Thoracic aorta (tissue), 2 donors: ENCODE data around the gene OTOP1. TPM values are rescaled to one million over a fixed set of nuclear protein-coding genes. Genes with fewer than 3 reads are reported as not detected.
"Not testable (repeated sequence)": the region's sequence is repeated elsewhere in the genome, so short reads cannot be mapped to it uniquely, and the experiment has no call there.

ENCODE experiments used
- ATAC-seq: fragments of 150-250 bp; one replicate; pipeline ENCODE4 v1.8.0; 2017; ENCODE audit warnings: low read depth; ENCODE audit not compliant: insufficient number of reproducible peaks, low FRiP score
- DNase-seq: peaks from one replicate; pipeline ENCODE4 v3.0.0-alpha.2; 2020; ENCODE audit warnings: low spot score
- H3K27ac ChIP-seq, 2 donors: fragments of 200-600 bp; sonication (generic); 1 replicate in 1 of 2; 2 replicates in 1 of 2; pipeline ENCODE4 v1.5.1; 2016; ENCODE audit warnings: mild to moderate bottlenecking in 2 of 2, moderate library complexity in 2 of 2
- H3K27me3 ChIP-seq: fragments of 200-600 bp; sonication (generic); replicated peaks from 2 replicates; pipeline ENCODE4 v1.6.0; 2016; ENCODE audit warnings: mild to moderate bottlenecking; ENCODE audit not compliant: insufficient read depth
- H3K36me3 ChIP-seq: fragments of 200-600 bp; sonication (generic); one replicate; pipeline ENCODE4 v1.5.1; 2016
- H3K4me1 ChIP-seq, 2 donors: fragments of 200-600 bp; sonication (generic); 1 replicate in 1 of 2; 2 replicates in 1 of 2; pipeline versions ENCODE4 v1.5.1 to v1.6.0; 2016; ENCODE audit warnings: low read depth in 2 of 2, mild to moderate bottlenecking in 1 of 2; ENCODE audit not compliant: control insufficient read depth in 1 of 2
- H3K4me3 ChIP-seq: fragments of 200-600 bp; sonication (generic); 2 replicates; pipeline ENCODE4 v1.5.1; 2016; ENCODE audit warnings: mild to moderate bottlenecking
- H3K9me3 ChIP-seq: fragments of 200-600 bp; sonication (generic); 2 replicates; pipeline ENCODE4 v1.5.1; 2016
- CTCF ChIP-seq: fragments of 200-600 bp; sonication (generic); IDR thresholded peaks from one replicate; pipeline ENCODE4 v1.5.1; 2019; ENCODE audit warnings: antibody characterized with exemption
- total RNA-seq, 2 donors: library from RNA; depleted of rRNA; stranded (reverse); fragments of >200 nt; gene quantifications; one replicate each; pipeline versions ENCODE4 v1.1.0 to v1.2.3, GENCODE V29; 2016

The OTOP1 gene
- total RNA-seq, 2 donors from 2014 or later = not detected

GRCh38 chr4:4248029-4248884 is 21.5 kb upstream of the OTOP1 start, which contains the start of gene TMEM128:
Gene TMEM128 (minus strand): TSS chr4:4248223. CDS start chr4:4248202, 21 bp downstream.
- no peaks in the 10 kb centered on the region for H3K9me3 ChIP-seq
- peaks cover 11 to 19% of the 10 kb centered on the region in 2 donors for H3K4me1 ChIP-seq
- peak; percentile 31 for TF ChIP-seq CTCF
- peak within 1 kb of the TSS; percentile 91 for H3K4me3 ChIP-seq
- peaks cover 11% of the 10 kb centered on the region for H3K36me3 ChIP-seq
- ATAC-seq (peak; percentile 98), DNase-seq (peak; percentile 70)
- no peaks in the 10 kb centered on the region for H3K27me3 ChIP-seq
- peak within 1 kb of the TSS; percentile 94 to 98 for H3K27ac ChIP-seq

- no peak for TF ChIP-seq CTCF
- H3K9me3 ChIP-seq = no peaks in the 10 kb centered on the region
- H3K27ac ChIP-seq = peak overlapping the region; percentile 94 to 98
- peaks cover 11 to 19% of the 10 kb centered on the region in 2 donors for H3K4me1 ChIP-seq
- H3K4me3 ChIP-seq = peak overlapping the region; percentile 91
- DNase-seq (no peak), ATAC-seq (no peak)
- no peaks in the 10 kb centered on the region for H3K27me3 ChIP-seq
- H3K36me3 ChIP-seq = peaks cover 11% of the 10 kb centered on the region
Measured at GRCh38 chr4:4247696-4248028, 20.9 kb upstream of the OTOP1 start.

GRCh38 chr4:4245172-4245571 is 18.4 kb upstream of the OTOP1 start:
- ATAC-seq (no peak), DNase-seq (no peak)
- TF ChIP-seq CTCF = no peak
- Histone ChIP-seq H3K9me3 (no peaks in the 10 kb centered on the region), H3K27me3 (no peaks in the 10 kb centered on the region), H3K36me3 (peaks cover 22% of the 10 kb centered on the region), H3K27ac (no peak overlapping the region), H3K4me1 (peaks cover 11 to 19% of the 10 kb centered on the region in 2 donors), H3K4me3 (no peak overlapping the region)

GRCh38 chr4:4239551-4239950 is 12.8 kb upstream of the OTOP1 start:
- H3K27me3 ChIP-seq, H3K27ac ChIP-seq, H3K4me3 ChIP-seq, H3K9me3 ChIP-seq, DNase-seq, ATAC-seq, H3K4me1 ChIP-seq: not testable (repeated sequence)
- H3K36me3 ChIP-seq = peaks cover 31% of the 10 kb centered on the region

- ATAC-seq (no peak), DNase-seq (no peak)
- Histone ChIP-seq H3K4me3 (no peak overlapping the region), H3K4me1 (no peaks in the 10 kb centered on the region), H3K27ac (no peak overlapping the region), H3K9me3 (peaks cover 3% of the 10 kb centered on the region), H3K27me3 (no peaks in the 10 kb centered on the region), H3K36me3 (peaks cover 10% of the 10 kb centered on the region)
- no peak for TF ChIP-seq CTCF
Measured at GRCh38 chr4:4233610-4234009, 6.9 kb upstream of the OTOP1 start.
